ENCODE measurements around the gene STARD3NL.
"Not testable (repeated sequence)": the region's sequence is repeated elsewhere in the genome, so short reads cannot be mapped to it uniquely, and the experiment has no call there.

STARD3NL gene

DNA sequence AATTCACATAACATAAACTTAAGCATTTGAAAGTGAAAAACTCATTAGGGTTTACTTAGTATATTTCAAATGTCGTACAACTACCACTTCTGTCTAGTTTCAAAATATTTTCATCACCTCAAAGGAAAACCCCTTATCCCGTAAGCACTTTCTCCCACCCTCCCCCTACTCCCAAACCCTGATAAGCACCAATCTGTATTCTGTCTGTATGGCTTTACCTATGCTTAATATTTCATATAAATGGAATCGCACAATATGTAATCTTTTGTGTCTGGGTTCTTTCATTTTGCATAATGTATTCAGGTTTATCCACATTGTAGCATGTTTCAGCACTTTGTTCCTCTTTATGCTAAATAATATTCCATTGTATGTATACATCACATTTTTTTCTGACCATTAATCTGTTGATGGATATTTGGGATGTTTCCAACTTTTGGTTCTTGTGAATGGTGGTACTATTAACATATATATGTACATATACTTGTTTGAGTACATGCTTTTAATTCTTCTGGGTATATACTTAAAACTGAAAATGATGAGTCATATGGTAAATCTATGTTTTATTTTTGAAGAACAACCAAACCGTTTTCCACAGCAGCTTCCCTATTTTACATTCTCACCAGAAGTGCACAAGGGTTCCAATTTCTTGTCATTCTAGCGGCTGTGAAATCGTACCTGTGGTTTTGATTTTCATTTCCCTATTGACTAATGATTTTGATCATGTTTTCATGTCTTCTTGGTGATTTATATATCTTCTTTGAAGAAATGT lies 6.2 kb upstream of the STARD3NL start:
- no peak for ATAC-seq
- no peak for TF ChIP-seq TCF4 (CRISPR knock-in tag; IDR thresholded peaks at IDR 0.05; ENCODE audit: borderline replicate concordance)
- no peak for TF ChIP-seq ZNF70 (CRISPR knock-in tag; IDR thresholded peaks at IDR 0.05)
- TF ChIP-seq, protein P1, sequence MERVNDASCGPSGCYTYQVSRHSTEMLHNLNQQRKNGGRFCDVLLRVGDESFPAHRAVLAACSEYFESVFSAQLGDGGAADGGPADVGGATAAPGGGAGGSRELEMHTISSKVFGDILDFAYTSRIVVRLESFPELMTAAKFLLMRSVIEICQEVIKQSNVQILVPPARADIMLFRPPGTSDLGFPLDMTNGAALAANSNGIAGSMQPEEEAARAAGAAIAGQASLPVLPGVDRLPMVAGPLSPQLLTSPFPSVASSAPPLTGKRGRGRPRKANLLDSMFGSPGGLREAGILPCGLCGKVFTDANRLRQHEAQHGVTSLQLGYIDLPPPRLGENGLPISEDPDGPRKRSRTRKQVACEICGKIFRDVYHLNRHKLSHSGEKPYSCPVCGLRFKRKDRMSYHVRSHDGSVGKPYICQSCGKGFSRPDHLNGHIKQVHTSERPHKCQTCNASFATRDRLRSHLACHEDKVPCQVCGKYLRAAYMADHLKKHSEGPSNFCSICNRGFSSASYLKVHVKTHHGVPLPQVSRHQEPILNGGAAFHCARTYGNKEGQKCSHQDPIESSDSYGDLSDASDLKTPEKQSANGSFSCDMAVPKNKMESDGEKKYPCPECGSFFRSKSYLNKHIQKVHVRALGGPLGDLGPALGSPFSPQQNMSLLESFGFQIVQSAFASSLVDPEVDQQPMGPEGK (CRISPR knock-in tag; IDR thresholded peaks at IDR 0.05; ENCODE audit: borderline replicate concordance): no peak
- TF ChIP-seq, protein P2, sequence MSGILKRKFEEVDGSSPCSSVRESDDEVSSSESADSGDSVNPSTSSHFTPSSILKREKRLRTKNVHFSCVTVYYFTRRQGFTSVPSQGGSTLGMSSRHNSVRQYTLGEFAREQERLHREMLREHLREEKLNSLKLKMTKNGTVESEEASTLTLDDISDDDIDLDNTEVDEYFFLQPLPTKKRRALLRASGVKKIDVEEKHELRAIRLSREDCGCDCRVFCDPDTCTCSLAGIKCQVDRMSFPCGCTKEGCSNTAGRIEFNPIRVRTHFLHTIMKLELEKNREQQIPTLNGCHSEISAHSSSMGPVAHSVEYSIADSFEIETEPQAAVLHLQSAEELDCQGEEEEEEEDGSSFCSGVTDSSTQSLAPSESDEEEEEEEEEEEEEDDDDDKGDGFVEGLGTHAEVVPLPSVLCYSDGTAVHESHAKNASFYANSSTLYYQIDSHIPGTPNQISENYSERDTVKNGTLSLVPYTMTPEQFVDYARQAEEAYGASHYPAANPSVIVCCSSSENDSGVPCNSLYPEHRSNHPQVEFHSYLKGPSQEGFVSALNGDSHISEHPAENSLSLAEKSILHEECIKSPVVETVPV (CRISPR knock-in tag; IDR thresholded peaks at IDR 0.05): no peak
- no peak for TF ChIP-seq OSR1 (CRISPR knock-in tag; IDR thresholded peaks at IDR 0.05)
- TF ChIP-seq ZFP30 (CRISPR knock-in tag; IDR thresholded peaks at IDR 0.05): no peak
- TF ChIP-seq TOX (CRISPR knock-in tag; IDR thresholded peaks at IDR 0.05; ENCODE audit: borderline replicate concordance): no peak
- TF ChIP-seq SNAI2 (CRISPR knock-in tag; IDR thresholded peaks at IDR 0.05): no peak
- no peak for TF ChIP-seq ZNF565 (CRISPR knock-in tag; conservative IDR thresholded peaks at IDR 0.05; ENCODE audit: low read depth)
- TF ChIP-seq, protein P3, sequence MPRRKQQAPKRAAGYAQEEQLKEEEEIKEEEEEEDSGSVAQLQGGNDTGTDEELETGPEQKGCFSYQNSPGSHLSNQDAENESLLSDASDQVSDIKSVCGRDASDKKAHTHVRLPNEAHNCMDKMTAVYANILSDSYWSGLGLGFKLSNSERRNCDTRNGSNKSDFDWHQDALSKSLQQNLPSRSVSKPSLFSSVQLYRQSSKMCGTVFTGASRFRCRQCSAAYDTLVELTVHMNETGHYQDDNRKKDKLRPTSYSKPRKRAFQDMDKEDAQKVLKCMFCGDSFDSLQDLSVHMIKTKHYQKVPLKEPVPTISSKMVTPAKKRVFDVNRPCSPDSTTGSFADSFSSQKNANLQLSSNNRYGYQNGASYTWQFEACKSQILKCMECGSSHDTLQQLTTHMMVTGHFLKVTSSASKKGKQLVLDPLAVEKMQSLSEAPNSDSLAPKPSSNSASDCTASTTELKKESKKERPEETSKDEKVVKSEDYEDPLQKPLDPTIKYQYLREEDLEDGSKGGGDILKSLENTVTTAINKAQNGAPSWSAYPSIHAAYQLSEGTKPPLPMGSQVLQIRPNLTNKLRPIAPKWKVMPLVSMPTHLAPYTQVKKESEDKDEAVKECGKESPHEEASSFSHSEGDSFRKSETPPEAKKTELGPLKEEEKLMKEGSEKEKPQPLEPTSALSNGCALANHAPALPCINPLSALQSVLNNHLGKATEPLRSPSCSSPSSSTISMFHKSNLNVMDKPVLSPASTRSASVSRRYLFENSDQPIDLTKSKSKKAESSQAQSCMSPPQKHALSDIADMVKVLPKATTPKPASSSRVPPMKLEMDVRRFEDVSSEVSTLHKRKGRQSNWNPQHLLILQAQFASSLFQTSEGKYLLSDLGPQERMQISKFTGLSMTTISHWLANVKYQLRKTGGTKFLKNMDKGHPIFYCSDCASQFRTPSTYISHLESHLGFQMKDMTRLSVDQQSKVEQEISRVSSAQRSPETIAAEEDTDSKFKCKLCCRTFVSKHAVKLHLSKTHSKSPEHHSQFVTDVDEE (CRISPR knock-in tag; IDR thresholded peaks at IDR 0.05): no peak

DNA sequence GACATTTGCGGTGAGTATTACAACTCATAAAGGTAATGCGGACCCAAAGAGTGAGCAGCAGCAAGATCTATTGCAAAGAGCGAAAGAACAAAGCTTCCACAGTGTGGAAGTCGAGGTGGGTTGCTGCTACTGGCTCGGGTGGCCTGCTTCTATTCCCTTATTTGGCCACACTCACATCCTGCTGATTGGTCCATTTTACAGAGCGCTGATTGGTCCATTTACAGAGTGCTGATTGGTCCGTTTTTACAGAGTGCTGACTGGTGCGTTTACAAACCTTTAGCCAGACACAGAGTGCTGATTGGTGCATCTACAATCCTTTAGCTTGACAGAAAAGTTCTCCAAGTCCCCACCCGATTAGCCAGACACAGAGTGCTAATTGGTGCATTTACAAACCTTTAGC lies 2.5 kb upstream of the STARD3NL start:
- not testable (repeated sequence) for ATAC-seq

DNA sequence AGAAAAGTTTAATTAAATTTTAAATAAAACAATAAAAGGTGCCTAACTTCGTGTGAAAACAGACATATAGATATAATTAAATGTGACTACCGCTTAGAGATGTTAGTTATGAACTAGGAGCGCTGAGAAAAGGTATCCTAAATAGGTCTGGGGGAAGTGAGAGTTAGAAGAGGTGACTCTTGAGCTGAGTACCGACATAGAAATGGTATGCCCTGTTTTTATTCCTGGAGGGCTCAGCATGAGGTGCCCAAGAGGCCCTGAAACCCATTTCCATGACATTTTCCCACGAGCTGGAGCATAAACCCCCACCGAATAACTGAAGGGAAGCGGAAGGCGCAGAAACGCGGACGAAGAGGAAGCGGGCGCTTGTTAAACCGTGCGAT lies 433 bp upstream of the STARD3NL start:
- TF ChIP-seq SNAI2 (CRISPR knock-in tag; IDR thresholded peaks at IDR 0.05): no peak
- TF ChIP-seq TCF4 (CRISPR knock-in tag; IDR thresholded peaks at IDR 0.05; ENCODE audit: borderline replicate concordance): peak; percentile 15; the same call in 1 of the 2 replicates
- peak; percentile 58; the same call in 1 of the 2 replicates for TF ChIP-seq ZNF8 (CRISPR knock-in tag; IDR thresholded peaks at IDR 0.05)
- no peak for TF ChIP-seq ARNTL (CRISPR knock-in tag; IDR thresholded peaks at IDR 0.05; ENCODE audit: borderline replicate concordance, low read depth)
- TF ChIP-seq, protein P2 (CRISPR knock-in tag; IDR thresholded peaks at IDR 0.05): peak; percentile 49; the same call in 1 of the 2 replicates
- 0 out of 2 replicates have a peak, but pooled peaks have one; percentile 31 for TF ChIP-seq ZNF565 (CRISPR knock-in tag; conservative IDR thresholded peaks at IDR 0.05; ENCODE audit: low read depth)
- no peak for TF ChIP-seq ZNF70 (CRISPR knock-in tag; IDR thresholded peaks at IDR 0.05)
- TF ChIP-seq CSDC2 (CRISPR knock-in tag; IDR thresholded peaks at IDR 0.05): peak; percentile 28; the same call in 1 of the 2 replicates
- peak; percentile 26; the same call in 2 of the 3 replicates for ATAC-seq

DNA sequence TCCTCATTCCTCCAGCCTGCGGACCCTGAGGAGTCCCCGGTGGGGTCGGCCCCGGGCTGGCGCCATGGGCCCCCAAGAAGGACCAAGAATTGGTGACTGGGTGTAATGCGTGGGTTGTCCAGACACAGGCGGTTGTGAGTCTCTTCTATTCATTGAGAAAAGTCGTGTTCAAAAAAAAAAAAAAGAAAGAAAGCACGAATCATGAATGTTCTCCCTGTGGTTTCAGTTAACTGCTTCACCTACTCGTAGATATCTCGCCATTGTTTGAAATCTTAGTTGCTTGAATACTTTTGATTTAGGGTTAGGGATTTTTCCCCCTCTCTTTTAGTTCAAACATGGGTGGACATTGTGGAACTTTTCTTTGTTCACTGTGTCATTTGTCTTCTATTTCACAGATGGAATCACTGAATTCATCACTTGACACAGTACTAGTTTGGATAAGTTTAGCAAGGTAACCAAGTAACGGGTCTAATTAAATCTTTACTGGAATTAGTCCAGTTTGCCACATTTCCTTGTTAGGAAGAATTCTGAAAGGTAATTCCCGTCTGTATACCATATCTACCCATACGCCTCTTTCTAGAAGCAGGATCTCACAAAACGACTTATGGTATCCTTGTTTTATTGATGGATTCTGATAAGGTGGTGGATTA lies 775 bp downstream of the STARD3NL start:
- peak; percentile 61 for ATAC-seq
- TF ChIP-seq ARNTL (CRISPR knock-in tag; IDR thresholded peaks at IDR 0.05; ENCODE audit: borderline replicate concordance, low read depth): no peak
- no peak for TF ChIP-seq ZFP3 (CRISPR knock-in tag; IDR thresholded peaks at IDR 0.05)
- TF ChIP-seq RARB (CRISPR knock-in tag; IDR thresholded peaks at IDR 0.05): no peak
- TF ChIP-seq SNAI2 (CRISPR knock-in tag; IDR thresholded peaks at IDR 0.05): no peak
- no peak for TF ChIP-seq TCF4 (CRISPR knock-in tag; IDR thresholded peaks at IDR 0.05; ENCODE audit: borderline replicate concordance)
- TF ChIP-seq PPARA (CRISPR knock-in tag; IDR thresholded peaks at IDR 0.05; ENCODE audit: borderline replicate concordance): no peak
- no peak for TF ChIP-seq OSR1 (CRISPR knock-in tag; IDR thresholded peaks at IDR 0.05)
- TF ChIP-seq ZFP30 (CRISPR knock-in tag; IDR thresholded peaks at IDR 0.05): no peak
- TF ChIP-seq GLIS3 (CRISPR knock-in tag; IDR thresholded peaks at IDR 0.05): no peak
- TF ChIP-seq ZNF8 (CRISPR knock-in tag; IDR thresholded peaks at IDR 0.05): no peak
- TF ChIP-seq ISL1 (CRISPR knock-in tag; IDR thresholded peaks at IDR 0.05): no peak
- TF ChIP-seq ESRRG (CRISPR knock-in tag; IDR thresholded peaks at IDR 0.05): no peak
- TF ChIP-seq, protein P4, sequence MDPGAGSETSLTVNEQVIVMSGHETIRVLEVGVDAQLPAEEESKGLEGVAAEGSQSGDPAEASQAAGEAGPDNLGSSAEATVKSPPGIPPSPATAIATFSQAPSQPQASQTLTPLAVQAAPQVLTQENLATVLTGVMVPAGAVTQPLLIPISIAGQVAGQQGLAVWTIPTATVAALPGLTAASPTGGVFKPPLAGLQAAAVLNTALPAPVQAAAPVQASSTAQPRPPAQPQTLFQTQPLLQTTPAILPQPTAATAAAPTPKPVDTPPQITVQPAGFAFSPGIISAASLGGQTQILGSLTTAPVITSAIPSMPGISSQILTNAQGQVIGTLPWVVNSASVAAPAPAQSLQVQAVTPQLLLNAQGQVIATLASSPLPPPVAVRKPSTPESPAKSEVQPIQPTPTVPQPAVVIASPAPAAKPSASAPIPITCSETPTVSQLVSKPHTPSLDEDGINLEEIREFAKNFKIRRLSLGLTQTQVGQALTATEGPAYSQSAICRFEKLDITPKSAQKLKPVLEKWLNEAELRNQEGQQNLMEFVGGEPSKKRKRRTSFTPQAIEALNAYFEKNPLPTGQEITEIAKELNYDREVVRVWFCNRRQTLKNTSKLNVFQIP (CRISPR knock-in tag; IDR thresholded peaks at IDR 0.05; ENCODE audit: borderline replicate concordance, low read depth): no peak
- no peak for TF ChIP-seq ZNF70 (CRISPR knock-in tag; IDR thresholded peaks at IDR 0.05)
- no peak for TF ChIP-seq CSDC2 (CRISPR knock-in tag; IDR thresholded peaks at IDR 0.05)
- TF ChIP-seq, protein P3 (CRISPR knock-in tag; IDR thresholded peaks at IDR 0.05): no peak

All from SK-N-SH treated with all-trans-retinoic acid at 6 μM for 48 hours (cell line).